ENCODE data around the gene CACNA2D3.

GRCh38 chr3:54565956-54566355 is 443.6 kb downstream of the CACNA2D3 start:
- TF ChIP-seq CTCF (IDR thresholded peaks at IDR 0.05) (no peak), POLR2A (IDR thresholded peaks at IDR 0.05) (no peak)

All from uterus (tissue), 2 donors.